ENCODE results near the gene RIN3. TPM values are rescaled to one million over a fixed set of nuclear protein-coding genes. Genes with fewer than 3 reads are reported as not detected.

The RIN3 gene
- total RNA-seq, 1 experiment from 2014 or later = 4.8 TPM

GRCh38 chr14:92726135-92726932 is 212.8 kb downstream of the RIN3 start:
- Histone ChIP-seq H3K9me3 (ENCODE audit: low read length) (no peaks in the 10 kb centered on the region), H3K4me2 (ENCODE audit: low read length) (peak overlapping the region; percentile 67), H2AFZ (ENCODE audit: low read length) (no peak overlapping the region), H3K4me1 (ENCODE audit: insufficient read depth, low read length) (peaks cover 41% of the 10 kb centered on the region), H3K36me3 (ENCODE audit: low read depth, low read length) (0 out of 2 replicates have a peak, but pooled peaks cover 4% of the 10 kb centered on the region), H3F3A (ENCODE audit: low read length, unreplicated experiment) (no peaks in the 10 kb centered on the region), H3K4me3 (ENCODE audit: low read length) (no peak overlapping the region; the same call in 1 of the 2 replicates), H3K79me2 (ENCODE audit: low read length) (no peaks in the 10 kb centered on the region), H4K20me1 (ENCODE audit: low read length) (no peaks in the 10 kb centered on the region), H3K27me3 (ENCODE audit: low read length) (no peaks in the 10 kb centered on the region), H3K9me2 (replicated peaks; ENCODE audit: low read length) (no peaks in the 10 kb centered on the region), H3K9ac (ENCODE audit: low read length) (peak overlapping the region; percentile 52), H3K27ac (ENCODE audit: low read length) (peak overlapping the region; percentile 85)
- DNase-seq (peak; percentile 88), ATAC-seq (peak; percentile 88)
- POLR2A ChIA-PET (ENCODE audit: unreplicated experiment) = interaction anchor here (0.6 kb wide), 5 partner anchors 22 to 714 kb away, joined by 3 to 9 read pairs (median 4); partner anchors contain the start of gene LGMN
- intact Hi-C loops (cut with micrococcal nuclease) = loop anchor here (2.0 kb wide), 1 partner anchor 22 kb away; the partner anchor contains the start of gene LGMN
- CTCF ChIA-PET = interaction anchor here (0.6 to 1.0 kb wide), 4 partner anchors 22 to 619 kb away, joined by 4 to 6 read pairs (median 4); partner anchors contain the start of gene LGMN
- no TSS peak for BruUV-seq (replicated peaks)
- TF ChIP-seq EZH2 (IDR thresholded peaks at IDR 0.05; ENCODE audit: low read length, unreplicated experiment) (no peak), EZH2phosphoT487 (IDR thresholded peaks at IDR 0.05; ENCODE audit: borderline replicate concordance, low read length) (no peak)

GRCh38 chr14:92726933-92727262 is 213.3 kb downstream of the RIN3 start:
- Histone ChIP-seq H3K4me3 (ENCODE audit: low read length) (no peak overlapping the region), H3F3A (ENCODE audit: low read length, unreplicated experiment) (no peaks in the 10 kb centered on the region), H2AFZ (ENCODE audit: low read length) (no peak overlapping the region), H3K9ac (ENCODE audit: low read length) (peak overlapping the region; percentile 52), H4K20me1 (ENCODE audit: low read length) (no peaks in the 10 kb centered on the region), H3K27ac (ENCODE audit: low read length) (peak overlapping the region; percentile 85), H3K4me1 (ENCODE audit: insufficient read depth, low read length) (peaks cover 41% of the 10 kb centered on the region), H3K36me3 (ENCODE audit: low read depth, low read length) (peaks cover 4% of the 10 kb centered on the region; the same call in 1 of the 2 replicates), H3K9me3 (ENCODE audit: low read length) (no peaks in the 10 kb centered on the region), H3K4me2 (ENCODE audit: low read length) (peak overlapping the region; percentile 67), H3K79me2 (ENCODE audit: low read length) (no peaks in the 10 kb centered on the region), H3K27me3 (ENCODE audit: low read length) (no peaks in the 10 kb centered on the region), H3K9me2 (replicated peaks; ENCODE audit: low read length) (no peaks in the 10 kb centered on the region)
- BruUV-seq (replicated peaks) = no TSS peak
- DNase-seq = no peak
- CTCF ChIA-PET = no interaction called here
- intact Hi-C loops (cut with micrococcal nuclease) = loop anchor here (2.0 kb wide), 1 partner anchor 22 kb away; the partner anchor contains the start of gene LGMN
- POLR2A ChIA-PET (ENCODE audit: unreplicated experiment) = no interaction called here
- ATAC-seq = no peak
- TF ChIP-seq EZH2phosphoT487 (IDR thresholded peaks at IDR 0.05; ENCODE audit: borderline replicate concordance, low read length) (no peak), EZH2 (IDR thresholded peaks at IDR 0.05; ENCODE audit: low read length, unreplicated experiment) (no peak)
- TF ChIP-seq, protein P1, sequence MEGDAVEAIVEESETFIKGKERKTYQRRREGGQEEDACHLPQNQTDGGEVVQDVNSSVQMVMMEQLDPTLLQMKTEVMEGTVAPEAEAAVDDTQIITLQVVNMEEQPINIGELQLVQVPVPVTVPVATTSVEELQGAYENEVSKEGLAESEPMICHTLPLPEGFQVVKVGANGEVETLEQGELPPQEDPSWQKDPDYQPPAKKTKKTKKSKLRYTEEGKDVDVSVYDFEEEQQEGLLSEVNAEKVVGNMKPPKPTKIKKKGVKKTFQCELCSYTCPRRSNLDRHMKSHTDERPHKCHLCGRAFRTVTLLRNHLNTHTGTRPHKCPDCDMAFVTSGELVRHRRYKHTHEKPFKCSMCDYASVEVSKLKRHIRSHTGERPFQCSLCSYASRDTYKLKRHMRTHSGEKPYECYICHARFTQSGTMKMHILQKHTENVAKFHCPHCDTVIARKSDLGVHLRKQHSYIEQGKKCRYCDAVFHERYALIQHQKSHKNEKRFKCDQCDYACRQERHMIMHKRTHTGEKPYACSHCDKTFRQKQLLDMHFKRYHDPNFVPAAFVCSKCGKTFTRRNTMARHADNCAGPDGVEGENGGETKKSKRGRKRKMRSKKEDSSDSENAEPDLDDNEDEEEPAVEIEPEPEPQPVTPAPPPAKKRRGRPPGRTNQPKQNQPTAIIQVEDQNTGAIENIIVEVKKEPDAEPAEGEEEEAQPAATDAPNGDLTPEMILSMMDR (conservative IDR thresholded peaks at IDR 0.05; ENCODE audit: low read depth, low read length) = no peak

DNA sequence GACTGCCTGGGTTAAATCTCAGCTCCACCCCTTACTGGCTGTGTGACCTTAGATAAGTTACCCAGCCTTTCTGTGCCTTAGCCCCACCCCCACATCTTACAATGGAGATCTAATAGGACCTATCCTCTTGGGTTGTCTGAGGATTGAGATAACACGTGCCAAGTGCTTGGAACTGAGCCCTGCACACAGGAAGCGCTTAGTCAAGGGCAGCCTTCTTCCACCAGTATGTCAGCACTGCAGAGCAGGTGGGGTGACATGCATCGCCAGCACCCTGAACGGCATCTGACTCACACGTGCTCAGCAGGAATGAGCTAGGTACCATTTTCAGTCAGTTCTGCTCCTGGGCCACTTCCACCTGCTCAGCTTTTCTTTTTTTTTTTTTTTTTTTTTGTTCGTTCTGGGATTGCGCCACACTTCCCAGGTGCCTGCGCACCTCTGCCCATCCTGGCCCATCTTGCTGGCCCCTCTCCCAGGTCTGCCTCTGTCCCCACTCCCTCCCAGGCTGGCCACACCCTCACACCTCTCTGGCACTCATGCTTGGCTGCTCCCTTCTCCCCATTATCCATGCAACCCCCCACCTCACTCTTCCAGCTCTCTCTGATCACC is 215.3 kb downstream of the RIN3 start:
- Histone ChIP-seq H3K9me2 (replicated peaks; ENCODE audit: low read length) (no peaks in the 10 kb centered on the region), H3K9me3 (ENCODE audit: low read length) (no peaks in the 10 kb centered on the region), H3K27ac (ENCODE audit: low read length) (peak overlapping the region; percentile 84), H2AFZ (ENCODE audit: low read length) (no peak overlapping the region), H4K20me1 (ENCODE audit: low read length) (no peaks in the 10 kb centered on the region), H3K4me3 (ENCODE audit: low read length) (no peak overlapping the region), H3K4me2 (ENCODE audit: low read length) (no peak overlapping the region; the same call in 1 of the 2 replicates), H3K79me2 (ENCODE audit: low read length) (no peaks in the 10 kb centered on the region), H3F3A (ENCODE audit: low read length, unreplicated experiment) (no peaks in the 10 kb centered on the region), H3K36me3 (ENCODE audit: low read depth, low read length) (peaks cover 8% of the 10 kb centered on the region; the same call in 1 of the 2 replicates), H3K9ac (ENCODE audit: low read length) (no peak overlapping the region), H3K27me3 (ENCODE audit: low read length) (no peaks in the 10 kb centered on the region), H3K4me1 (ENCODE audit: insufficient read depth, low read length) (peaks cover 41% of the 10 kb centered on the region)
- ChIA-PET CTCF (interaction anchor here (0.5 kb wide), 1 partner anchor 54 kb away, joined by 9 read pairs; no protein-coding TSS in a partner anchor), POLR2A (ENCODE audit: unreplicated experiment) (interaction anchor here (0.6 kb wide), 5 partner anchors 8 to 673 kb away, joined by 3 read pairs; partner anchors contain the start of gene GOLGA5)
- DNase-seq (peak; percentile 92), ATAC-seq (peak; percentile 71)
- TF ChIP-seq EZH2 (IDR thresholded peaks at IDR 0.05; ENCODE audit: low read length, unreplicated experiment) (no peak), EZH2phosphoT487 (IDR thresholded peaks at IDR 0.05; ENCODE audit: borderline replicate concordance, low read length) (no peak)
- TF ChIP-seq, protein P1 (conservative IDR thresholded peaks at IDR 0.05; ENCODE audit: low read depth, low read length) = no peak
- no TSS peak for BruUV-seq (replicated peaks)
- intact Hi-C loops (cut with micrococcal nuclease) = no loop called here

Measured in PC-3 (cell line).